CD8-positive, alpha-beta memory T cell (primary cell): Measurements from ENCODE around the gene TCF7. TPM values are rescaled to one million over a fixed set of nuclear protein-coding genes. Genes with fewer than 3 reads are reported as not detected.

Experiments
- CTCF ChIA-PET: fragments of 350-600 bp; sonication (Branson Sonifier 250); formaldehyde crosslinking; loops from one replicate; lab custom pipeline; 2021; ENCODE audit warnings: antibody characterized with exemption; lab: Charles Lee
- POLR2A ChIA-PET: fragments of 350-600 bp; sonication (Branson Sonifier 250); formaldehyde crosslinking; loops from one replicate; lab custom pipeline; 2021; ENCODE audit warnings: antibody characterized with exemption; lab: Charles Lee
- DNase-seq, 5 donors: peaks; one replicate each; pipeline versions ENCODE4 v3.0.0 to v3.0.0-alpha.2; 2020 to 2022; ENCODE audit warnings: mixed read lengths in 1 of 5
- H3K27ac ChIP-seq: one replicate; pipeline ENCODE4 v1.7.0; 2013; ENCODE audit warnings: low read depth, mild to moderate bottlenecking, low read length, moderate library complexity
- H3K27me3 ChIP-seq: 2 replicates; pipeline ENCODE4 v1.7.0; 2013; ENCODE audit warnings: low read length, mild to moderate bottlenecking; ENCODE audit not compliant: insufficient read depth, poor library complexity, severe bottlenecking
- H3K36me3 ChIP-seq: 2 replicates; pipeline ENCODE4 v1.7.0; 2013; ENCODE audit warnings: mild to moderate bottlenecking, low read length, moderate library complexity; ENCODE audit not compliant: insufficient read depth
- H3K4me1 ChIP-seq: 2 replicates; pipeline ENCODE4 v1.7.0; 2013; ENCODE audit warnings: mild to moderate bottlenecking, low read length, moderate library complexity; ENCODE audit not compliant: insufficient read depth
- H3K4me3 ChIP-seq: 2 replicates; pipeline ENCODE4 v1.7.0; 2013; ENCODE audit warnings: mild to moderate bottlenecking, low read length
- H3K9me3 ChIP-seq: 2 replicates; pipeline ENCODE4 v1.7.0; 2013; ENCODE audit warnings: mild to moderate bottlenecking, low read length
- H3K27ac Mint-ChIP-seq, 8 donors: one replicate each; pipeline ENCODE4 v1.8.0; 2020 to 2021; ENCODE audit warnings: mixed read lengths in 8 of 8, mild to moderate bottlenecking in 6 of 8, inconsistent platforms in 3 of 8, moderate library complexity in 3 of 8
- H3K27me3 Mint-ChIP-seq, 2 donors: one replicate each; pipeline ENCODE4 v1.8.0; 2020 to 2021; ENCODE audit warnings: mixed read lengths in 2 of 2, mild to moderate bottlenecking in 1 of 2, moderate library complexity in 1 of 2
- H3K36me3 Mint-ChIP-seq, 3 donors: one replicate each; pipeline ENCODE4 v1.8.0; 2020 to 2021; ENCODE audit warnings: mixed read lengths in 3 of 3, inconsistent platforms in 1 of 3, mild to moderate bottlenecking in 1 of 3
- H3K4me1 Mint-ChIP-seq, 3 donors: one replicate each; pipeline ENCODE4 v1.8.0; 2020 to 2021; ENCODE audit warnings: mixed read lengths in 3 of 3, inconsistent platforms in 1 of 3, mild to moderate bottlenecking in 1 of 3
- H3K4me3 Mint-ChIP-seq, 7 donors: one replicate each; pipeline ENCODE4 v1.8.0; 2020 to 2021; ENCODE audit warnings: mixed read lengths in 7 of 7, mild to moderate bottlenecking in 6 of 7, moderate library complexity in 4 of 7, inconsistent platforms in 2 of 7
- H3K9me3 Mint-ChIP-seq, 5 donors: one replicate each; pipeline ENCODE4 v1.8.0; 2020 to 2022; ENCODE audit warnings: mixed read lengths in 5 of 5, mild to moderate bottlenecking in 3 of 5, moderate library complexity in 2 of 5, inconsistent platforms in 1 of 5
- polyA plus RNA-seq: library from polyadenylated mRNA; unstranded; fragments of 300-500 nt; fragmentation: Illumina TruSeq; gene quantifications from one replicate; pipeline ENCODE4 v1.2.3, GENCODE V29; 2021
- total RNA-seq, 2 experiments: library from RNA; stranded (reverse); gene quantifications; one replicate each; pipeline ENCODE4 v1.2.3, GENCODE V29; 2021

The TCF7 gene
- total and polyA plus RNA-seq, 3 experiments from 2014 or later: 85.2 to 344 (median 89.7) TPM

DNA sequence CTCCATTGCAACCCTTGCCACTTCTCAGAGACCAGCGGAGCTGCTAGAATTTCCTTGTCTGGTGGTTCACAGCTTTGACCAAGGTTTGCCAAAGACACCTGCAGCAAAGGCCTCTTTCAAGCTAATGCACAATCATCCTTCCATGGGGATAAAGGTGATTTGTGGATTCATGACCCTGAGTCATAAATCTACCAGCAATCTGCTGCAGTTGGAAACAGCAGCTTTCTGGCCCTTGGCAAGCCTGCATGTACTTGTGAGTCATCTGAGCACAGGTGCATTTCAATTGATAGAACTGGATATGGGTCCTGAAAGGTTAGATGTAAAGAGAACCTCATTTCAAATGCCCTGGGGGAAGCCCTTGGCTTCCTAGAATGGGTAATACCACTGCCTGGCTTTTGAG lies 21.6 kb upstream of the TCF7 start:
- Histone ChIP-seq H3K4me1 (peaks cover 92% of the 10 kb centered on the region), H3K4me3 (no peak overlapping the region), H3K27ac (no peak overlapping the region), H3K27me3 (no peaks in the 10 kb centered on the region), H3K9me3 (no peaks in the 10 kb centered on the region), H3K36me3 (no peaks in the 10 kb centered on the region)
- CTCF ChIA-PET: no interaction called here
- no peak for DNase-seq
- peaks cover 0 to 6% (median 4%) of the 10 kb centered on the region in 3 donors for H3K36me3 Mint-ChIP-seq
- H3K9me3 Mint-ChIP-seq: no peaks in the 10 kb centered on the region
- POLR2A ChIA-PET: interaction anchor here (1.0 to 3.0 kb wide), 2 partner anchors 8 to 13 kb away, joined by 4 to 18 read pairs; no protein-coding TSS in a partner anchor
- no peaks in the 10 kb centered on the region for H3K27me3 Mint-ChIP-seq
- H3K27ac Mint-ChIP-seq: peak overlapping the region in 7 of 8 donors; percentile 1 to 91 (median 58)
- peaks cover 63 to 83% (median 72%) of the 10 kb centered on the region in 3 donors for H3K4me1 Mint-ChIP-seq
- H3K4me3 Mint-ChIP-seq: peak overlapping the region in 5 of 7 donors; percentile 12 to 57 (median 31)

DNA sequence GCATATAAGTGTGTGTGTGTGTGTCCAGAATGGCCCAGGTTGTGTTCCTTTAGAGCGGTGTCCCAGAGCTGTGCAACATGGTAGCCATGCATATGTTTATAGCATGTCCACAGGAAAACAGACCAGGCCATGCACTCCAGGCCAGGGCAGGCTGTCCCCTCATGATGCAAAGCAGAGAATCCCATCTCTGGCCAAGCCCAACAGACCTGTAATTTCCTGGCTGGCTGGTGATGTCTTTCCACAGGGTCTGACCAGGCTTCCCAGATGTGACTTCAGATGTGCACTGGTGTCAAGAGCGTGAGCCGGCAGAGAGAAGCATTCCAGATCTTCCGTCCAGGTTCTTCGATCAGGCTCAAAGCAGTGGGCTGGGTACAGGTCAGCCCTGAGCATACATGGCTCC lies 21.1 kb upstream of the TCF7 start:
- H3K4me1 ChIP-seq: peaks cover 88% of the 10 kb centered on the region
- peak overlapping the region in 3 of 7 donors; percentile 9 to 57 (median 54) for H3K4me3 Mint-ChIP-seq
- peaks cover 0 to 6% (median 4%) of the 10 kb centered on the region in 3 donors for H3K36me3 Mint-ChIP-seq
- ChIA-PET CTCF (interaction anchor here (1.4 kb wide), 1 partner anchor 54 kb away, joined by 6 read pairs; no protein-coding TSS in a partner anchor), POLR2A (interaction anchor here (1.0 kb wide), 1 partner anchor 14 kb away, joined by 4 read pairs; no protein-coding TSS in a partner anchor)
- no peak overlapping the region for H3K4me3 ChIP-seq
- H3K27me3 Mint-ChIP-seq: no peaks in the 10 kb centered on the region
- H3K9me3 ChIP-seq: no peaks in the 10 kb centered on the region
- no peaks in the 10 kb centered on the region for H3K9me3 Mint-ChIP-seq
- peaks cover 58 to 81% (median 70%) of the 10 kb centered on the region in 3 donors for H3K4me1 Mint-ChIP-seq
- H3K27me3 ChIP-seq: no peaks in the 10 kb centered on the region
- H3K27ac ChIP-seq: no peak overlapping the region
- DNase-seq: no peak
- no peaks in the 10 kb centered on the region for H3K36me3 ChIP-seq
- H3K27ac Mint-ChIP-seq: peak overlapping the region in 6 of 8 donors; percentile 1 to 77 (median 46)

DNA sequence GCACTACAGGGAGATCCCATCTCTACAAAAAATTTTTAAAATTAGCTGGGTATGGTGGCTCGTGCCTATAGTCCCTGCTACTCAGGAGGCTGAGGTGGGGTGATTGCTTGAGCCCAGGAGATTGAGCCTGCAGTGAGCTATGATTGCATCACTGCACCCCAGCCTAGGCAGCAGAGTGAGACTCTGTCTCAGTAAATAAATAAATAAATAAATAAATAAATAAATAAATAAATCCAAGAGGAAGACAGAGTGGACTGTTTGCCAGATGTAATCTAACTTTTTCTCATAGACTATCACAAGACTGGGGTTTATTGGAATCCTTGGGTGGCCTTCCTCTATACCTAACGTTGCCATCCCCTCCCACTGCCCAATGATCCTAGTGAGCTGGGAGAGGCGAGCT lies 19.2 kb upstream of the TCF7 start:
- CTCF ChIA-PET: interaction anchor here (1.6 kb wide), 1 partner anchor 26 kb away, joined by 3 read pairs; no protein-coding TSS in a partner anchor
- H3K36me3 Mint-ChIP-seq: peaks cover 0 to 6% (median 4%) of the 10 kb centered on the region in 3 donors
- Histone ChIP-seq H3K4me3 (no peak overlapping the region), H3K9me3 (no peaks in the 10 kb centered on the region), H3K27ac (no peak overlapping the region), H3K36me3 (no peaks in the 10 kb centered on the region), H3K4me1 (peaks cover 88% of the 10 kb centered on the region), H3K27me3 (no peaks in the 10 kb centered on the region)
- H3K4me1 Mint-ChIP-seq: peaks cover 62 to 82% (median 72%) of the 10 kb centered on the region in 3 donors
- H3K9me3 Mint-ChIP-seq: no peaks in the 10 kb centered on the region
- H3K4me3 Mint-ChIP-seq: no peak overlapping the region
- H3K27ac Mint-ChIP-seq: no peak overlapping the region
- H3K27me3 Mint-ChIP-seq: no peaks in the 10 kb centered on the region
- POLR2A ChIA-PET: no interaction called here
- no peak for DNase-seq

DNA sequence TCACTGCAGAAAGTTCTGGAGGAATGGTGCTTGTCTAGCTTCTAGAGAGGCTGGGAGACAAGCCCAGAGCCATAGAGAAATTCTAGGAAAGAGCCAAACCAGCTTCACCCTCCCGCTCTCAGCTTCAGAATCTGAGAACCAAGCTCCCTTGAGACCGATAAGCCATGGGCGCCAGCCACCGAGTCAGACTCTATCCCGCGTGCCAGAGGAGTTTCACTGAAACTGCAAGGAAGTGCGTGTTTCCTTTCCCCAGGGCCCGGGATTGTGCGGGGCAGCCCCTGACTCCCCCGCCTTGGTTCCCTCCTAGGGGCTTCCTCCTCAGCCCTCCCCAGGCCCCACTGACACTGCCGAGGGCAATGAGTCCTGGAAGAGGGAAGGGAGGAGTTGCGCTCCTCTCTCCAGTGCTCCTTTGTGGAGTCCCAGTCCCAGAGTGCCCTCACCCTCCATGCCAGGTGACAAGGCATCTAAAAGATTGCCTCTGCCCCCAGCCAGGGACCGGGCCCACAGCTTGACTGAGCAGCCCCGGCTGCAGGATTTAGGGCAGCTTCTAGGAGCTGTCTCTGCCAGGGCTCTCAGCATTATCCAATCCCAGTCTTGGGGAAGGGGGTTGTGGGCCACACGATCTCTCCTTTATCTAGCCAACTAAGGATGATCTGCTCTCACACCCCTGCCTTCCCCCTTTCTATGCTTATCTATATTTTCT lies 18.4 kb upstream of the TCF7 start:
- no peak overlapping the region for H3K4me3 Mint-ChIP-seq
- POLR2A ChIA-PET: no interaction called here
- H3K9me3 ChIP-seq: no peaks in the 10 kb centered on the region

DNA sequence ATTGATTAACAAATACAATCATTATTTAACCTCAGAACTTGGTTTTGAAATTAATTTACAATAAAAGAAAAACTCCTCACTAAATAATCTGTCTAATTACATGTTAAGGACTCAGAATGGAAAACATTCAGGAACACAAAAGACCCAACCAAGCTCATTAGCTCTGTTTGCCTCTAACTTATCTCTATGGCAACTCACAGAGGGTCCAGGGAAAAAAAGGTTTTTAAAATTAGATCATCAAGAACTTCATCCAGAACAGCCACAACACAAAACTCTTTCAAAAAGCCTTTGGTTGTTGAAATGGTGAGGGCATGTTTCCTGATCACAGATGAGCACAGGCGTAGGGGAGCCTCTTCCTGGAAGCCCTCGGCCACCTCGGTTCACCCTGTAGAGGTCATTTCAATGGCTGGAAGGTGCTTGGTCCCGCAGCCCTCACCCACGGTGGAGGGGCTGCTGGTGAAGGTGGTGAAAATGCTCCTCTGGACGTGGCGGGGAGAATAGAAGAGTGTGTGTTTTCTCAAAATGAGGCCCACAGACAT lies 17.2 kb upstream of the TCF7 start:
- Mint-ChIP-seq H3K27me3 (no peaks in the 10 kb centered on the region), H3K36me3 (peaks cover 0 to 6% (median 4%) of the 10 kb centered on the region in 3 donors), H3K4me3 (peak overlapping the region in 5 of 7 donors; percentile 34 to 71 (median 45)), H3K4me1 (peaks cover 58 to 80% (median 71%) of the 10 kb centered on the region in 3 donors), H3K9me3 (no peaks in the 10 kb centered on the region), H3K27ac (peak overlapping the region in 7 of 8 donors; percentile 11 to 91 (median 82))
- CTCF ChIA-PET: interaction anchor here (7.9 kb wide), 1 partner anchor 22 kb away, joined by 70 read pairs; no protein-coding TSS in a partner anchor
- DNase-seq: peak in 1 of 5 donors; percentile 37
- Histone ChIP-seq H3K4me1 (peaks cover 85% of the 10 kb centered on the region), H3K27ac (no peak overlapping the region), H3K36me3 (no peaks in the 10 kb centered on the region), H3K9me3 (no peaks in the 10 kb centered on the region), H3K27me3 (no peaks in the 10 kb centered on the region), H3K4me3 (no peak overlapping the region)
- POLR2A ChIA-PET: interaction anchor here (1.0 kb wide), 1 partner anchor 9 kb away, joined by 3 read pairs; no protein-coding TSS in a partner anchor

More for the DNA sequence above, 18.4 kb upstream of the TCF7 start:
- H3K36me3 Mint-ChIP-seq: peaks cover 0 to 6% (median 4%) of the 10 kb centered on the region in 3 donors
- Histone ChIP-seq H3K36me3 (no peaks in the 10 kb centered on the region), H3K4me1 (peaks cover 88% of the 10 kb centered on the region), H3K27me3 (no peaks in the 10 kb centered on the region), H3K27ac (no peak overlapping the region), H3K4me3 (no peak overlapping the region)
- no peaks in the 10 kb centered on the region for H3K9me3 Mint-ChIP-seq
- DNase-seq: no peak
- no peak overlapping the region for H3K27ac Mint-ChIP-seq
- H3K27me3 Mint-ChIP-seq: no peaks in the 10 kb centered on the region
- CTCF ChIA-PET: interaction anchor here (1.6 kb wide), 1 partner anchor 27 kb away, joined by 3 read pairs; no protein-coding TSS in a partner anchor
- peaks cover 62 to 82% (median 72%) of the 10 kb centered on the region in 3 donors for H3K4me1 Mint-ChIP-seq

DNA sequence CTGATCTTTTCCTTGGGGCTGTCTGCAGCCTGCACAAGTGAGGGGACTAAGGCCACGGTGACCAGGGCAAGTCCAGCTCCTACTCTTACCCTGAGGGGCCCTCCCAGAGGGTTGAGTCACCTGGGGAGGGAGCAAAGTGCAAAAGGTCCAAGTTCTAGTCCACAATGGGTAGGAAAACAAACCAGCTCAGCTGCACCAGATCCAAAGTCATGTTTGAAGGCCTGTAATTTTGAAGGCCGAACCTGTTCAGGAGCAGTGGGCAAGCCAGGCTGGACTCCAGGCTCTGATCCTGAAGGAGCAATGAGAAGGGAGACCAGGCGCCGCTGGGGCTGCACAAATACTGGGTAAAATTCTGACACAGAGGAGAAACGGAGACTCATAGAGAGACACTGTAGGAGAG lies 15.8 kb upstream of the TCF7 start:
- Mint-ChIP-seq H3K27me3 (no peaks in the 10 kb centered on the region), H3K4me1 (peaks cover 57 to 78% (median 69%) of the 10 kb centered on the region in 3 donors), H3K9me3 (no peaks in the 10 kb centered on the region), H3K36me3 (peaks cover 0 to 2% (median 0%) of the 10 kb centered on the region in 3 donors), H3K4me3 (peak overlapping the region in 6 of 7 donors; percentile 15 to 65 (median 32)), H3K27ac (peak overlapping the region; percentile 72 to 99 (median 94))
- H3K36me3 ChIP-seq: no peaks in the 10 kb centered on the region
- ChIA-PET CTCF (interaction anchor here (4.3 to 7.9 kb wide), 4 partner anchors 14 to 45 kb away, joined by 17 to 70 read pairs (median 26); no protein-coding TSS in a partner anchor), POLR2A (interaction anchor here (3.9 kb wide), 1 partner anchor 43 kb away, joined by 25 read pairs; no protein-coding TSS in a partner anchor)
- no peak overlapping the region for H3K4me3 ChIP-seq
- no peak overlapping the region for H3K27ac ChIP-seq
- H3K9me3 ChIP-seq: no peaks in the 10 kb centered on the region
- no peak for DNase-seq
- H3K4me1 ChIP-seq: peaks cover 83% of the 10 kb centered on the region
- H3K27me3 ChIP-seq: no peaks in the 10 kb centered on the region

DNA sequence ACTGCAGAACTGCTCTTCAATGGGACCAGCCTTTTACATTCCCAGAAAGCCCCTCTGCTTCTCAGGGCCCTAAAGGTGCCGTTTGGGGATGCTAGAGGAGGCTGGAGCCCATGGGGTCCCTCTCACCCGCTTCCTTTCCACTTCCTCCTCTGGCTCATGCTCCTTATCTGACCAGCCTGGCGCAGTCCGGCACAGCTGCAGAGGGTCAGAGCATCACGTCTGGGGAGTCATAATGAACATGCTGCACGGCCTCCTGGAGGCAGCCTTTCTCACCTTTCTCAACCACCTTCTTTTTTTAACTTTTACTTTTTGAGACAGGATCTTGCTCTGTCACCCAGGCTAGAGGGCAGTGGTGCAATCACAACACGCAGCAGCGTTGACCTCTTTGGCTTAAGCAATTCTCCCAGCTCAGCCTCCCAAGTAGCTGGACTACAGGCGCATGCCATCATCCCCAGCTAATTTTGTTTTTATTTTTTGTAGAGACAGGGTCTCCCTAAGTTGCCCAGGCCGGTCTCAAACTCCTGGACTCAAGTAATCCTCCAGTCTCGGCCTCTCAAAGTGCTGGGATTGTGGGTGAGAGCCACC lies 15.1 kb upstream of the TCF7 start:
- Mint-ChIP-seq H3K27me3 (no peaks in the 10 kb centered on the region), H3K9me3 (no peaks in the 10 kb centered on the region), H3K4me3 (peak overlapping the region in 5 of 7 donors; percentile 39 to 72 (median 49)), H3K4me1 (peaks cover 58 to 78% (median 68%) of the 10 kb centered on the region in 3 donors), H3K36me3 (peaks cover 0 to 2% (median 0%) of the 10 kb centered on the region in 3 donors), H3K27ac (peak overlapping the region; percentile 72 to 99 (median 94))
- POLR2A ChIA-PET: interaction anchor here (1.1 to 3.9 kb wide), 12 partner anchors 8 to 126 kb away, joined by 4 to 25 read pairs (median 6); partner anchors contain the start of gene PPP2CA
- no peaks in the 10 kb centered on the region for H3K9me3 ChIP-seq
- H3K27ac ChIP-seq: peak overlapping the region; percentile 17
- peaks cover 84% of the 10 kb centered on the region for H3K4me1 ChIP-seq
- peak overlapping the region; percentile 14 for H3K4me3 ChIP-seq
- no peaks in the 10 kb centered on the region for H3K36me3 ChIP-seq
- DNase-seq: no peak
- H3K27me3 ChIP-seq: no peaks in the 10 kb centered on the region
- CTCF ChIA-PET: interaction anchor here (1.0 to 7.9 kb wide), 5 partner anchors 15 to 66 kb away, joined by 3 to 70 read pairs (median 17); no protein-coding TSS in a partner anchor
